SJCRH30 (cell line): ENCODE measurements around the gene KLLN. TPM values are rescaled to one million over a fixed set of nuclear protein-coding genes. Genes with fewer than 3 reads are reported as not detected.
A peak's percentile ranks its signal among the peaks of the same experiment; 100 is the strongest.
"Not testable (repeated sequence)": the region's sequence is repeated elsewhere in the genome, so short reads cannot be mapped to it uniquely, and the experiment has no call there.

Experiments used
- DNase-seq, 2 experiments: peaks; one replicate each; pipeline ENCODE4 v3.0.0-alpha.2; 2015 to 2020
- H3K27ac ChIP-seq: fragments of 250-450 bp; sonication (Bioruptor Pico); 2 replicates; pipeline ENCODE4 v1.5.1; 2020; ENCODE audit warnings: mild to moderate bottlenecking, moderate library complexity
- H3K27me3 ChIP-seq: fragments of 250-450 bp; sonication (Bioruptor Pico); 2 replicates; pipeline ENCODE4 v1.5.1; 2020; ENCODE audit warnings: mild to moderate bottlenecking, moderate library complexity
- H3K36me3 ChIP-seq: fragments of 250-450 bp; sonication (Bioruptor Pico); 2 replicates; pipeline ENCODE4 v1.5.1; 2020; ENCODE audit warnings: mild to moderate bottlenecking, moderate library complexity
- H3K4me1 ChIP-seq: fragments of 250-450 bp; sonication (Bioruptor Pico); 2 replicates; pipeline ENCODE4 v1.5.1; 2020; ENCODE audit warnings: mild to moderate bottlenecking, moderate library complexity
- H3K4me3 ChIP-seq: fragments of 250-450 bp; sonication (Bioruptor Pico); 2 replicates; pipeline ENCODE4 v1.5.1; 2020; ENCODE audit warnings: mild to moderate bottlenecking, moderate library complexity
- H3K9me3 ChIP-seq: fragments of 250-450 bp; sonication (Bioruptor Pico); replicated peaks from 2 replicates; pipeline ENCODE4 v1.5.1; 2020; ENCODE audit warnings: mild to moderate bottlenecking, moderate library complexity
- total RNA-seq: library from RNA; depleted of rRNA; stranded (reverse); fragments of >200 nt; shearing (Covaris generic); gene quantifications from 2 replicates; pipeline ENCODE4 v1.2.3, GENCODE V29; 2014

KLLN gene
- total RNA-seq, 1 experiment from 2014 or later = 0.02 TPM

DNA sequence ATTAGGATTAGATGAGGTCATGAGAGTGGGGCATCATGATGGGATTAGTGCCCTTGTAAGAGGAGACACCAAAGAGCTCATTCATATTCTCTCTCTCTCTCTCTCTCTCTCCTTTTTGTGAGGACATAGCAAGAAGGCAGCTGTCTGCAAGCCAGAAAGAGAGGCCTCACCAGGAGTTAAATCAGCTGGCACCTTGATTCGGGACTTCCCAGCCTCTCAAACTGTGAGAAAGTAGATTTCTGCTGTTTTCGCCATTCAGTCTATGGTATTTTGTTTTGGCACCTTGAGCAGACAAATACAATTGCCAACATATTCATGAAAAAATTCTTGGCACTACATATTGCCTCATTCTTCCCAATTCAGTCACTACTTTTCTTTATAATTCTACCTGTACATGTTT lies 24.7 kb downstream of the KLLN start:
- H3K4me3 ChIP-seq = no peak overlapping the region

DNA sequence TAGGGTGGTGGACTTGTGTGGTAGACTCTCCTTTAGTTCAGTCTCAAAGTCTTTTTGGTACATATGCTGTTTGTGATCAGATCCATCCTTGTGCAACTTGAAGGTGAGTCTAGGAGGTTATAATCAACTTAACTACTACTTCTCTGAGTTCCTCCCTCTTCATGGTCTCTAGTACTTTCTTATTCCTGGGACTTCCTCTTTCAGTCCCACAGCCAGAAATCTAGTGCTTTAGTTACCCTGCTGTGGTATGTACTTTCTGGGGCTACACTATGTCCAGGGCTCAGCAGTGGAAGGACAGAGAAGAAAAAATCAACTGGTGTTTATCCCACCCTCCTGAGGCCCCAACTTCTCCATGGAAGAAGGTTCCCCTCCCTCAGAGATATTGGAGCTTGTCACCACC lies 25.9 kb downstream of the KLLN start:
- no peaks in the 10 kb centered on the region for H3K9me3 ChIP-seq
- H3K36me3 ChIP-seq = no peaks in the 10 kb centered on the region
- no peaks in the 10 kb centered on the region for H3K4me1 ChIP-seq
- H3K27me3 ChIP-seq = no peaks in the 10 kb centered on the region
- no peak overlapping the region for H3K4me3 ChIP-seq
- DNase-seq = no peak
- no peak overlapping the region for H3K27ac ChIP-seq

More for the DNA sequence above, 24.7 kb downstream of the KLLN start:
- no peak overlapping the region for H3K27ac ChIP-seq
- DNase-seq = no peak
- H3K9me3 ChIP-seq = no peaks in the 10 kb centered on the region
- no peaks in the 10 kb centered on the region for H3K36me3 ChIP-seq
- no peaks in the 10 kb centered on the region for H3K27me3 ChIP-seq
- H3K4me1 ChIP-seq = no peaks in the 10 kb centered on the region

DNA sequence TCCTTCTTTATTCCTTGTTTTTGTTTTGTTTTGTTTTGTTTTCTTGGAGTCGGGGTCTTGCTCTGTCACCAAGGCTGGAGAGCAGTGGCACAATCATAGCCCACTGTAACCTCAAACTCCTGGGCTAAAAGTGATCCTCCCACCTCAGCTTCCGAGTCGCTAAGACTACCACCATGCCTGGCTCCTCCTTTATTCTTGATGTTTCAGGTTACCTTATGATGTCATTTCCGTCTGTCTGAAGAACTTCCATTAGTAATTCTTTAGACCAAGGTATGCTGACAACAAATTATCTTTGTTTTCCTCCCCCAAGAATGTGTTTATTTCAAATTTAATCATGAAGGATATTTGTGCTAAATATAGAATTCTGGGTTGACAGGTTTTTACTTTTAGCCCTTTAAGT lies 27.2 kb downstream of the KLLN start:
- no peaks in the 10 kb centered on the region for H3K36me3 ChIP-seq
- no peak overlapping the region for H3K27ac ChIP-seq
- H3K4me1 ChIP-seq = no peaks in the 10 kb centered on the region
- H3K9me3 ChIP-seq = no peaks in the 10 kb centered on the region
- H3K4me3 ChIP-seq = no peak overlapping the region
- DNase-seq = no peak
- H3K27me3 ChIP-seq = no peaks in the 10 kb centered on the region

DNA sequence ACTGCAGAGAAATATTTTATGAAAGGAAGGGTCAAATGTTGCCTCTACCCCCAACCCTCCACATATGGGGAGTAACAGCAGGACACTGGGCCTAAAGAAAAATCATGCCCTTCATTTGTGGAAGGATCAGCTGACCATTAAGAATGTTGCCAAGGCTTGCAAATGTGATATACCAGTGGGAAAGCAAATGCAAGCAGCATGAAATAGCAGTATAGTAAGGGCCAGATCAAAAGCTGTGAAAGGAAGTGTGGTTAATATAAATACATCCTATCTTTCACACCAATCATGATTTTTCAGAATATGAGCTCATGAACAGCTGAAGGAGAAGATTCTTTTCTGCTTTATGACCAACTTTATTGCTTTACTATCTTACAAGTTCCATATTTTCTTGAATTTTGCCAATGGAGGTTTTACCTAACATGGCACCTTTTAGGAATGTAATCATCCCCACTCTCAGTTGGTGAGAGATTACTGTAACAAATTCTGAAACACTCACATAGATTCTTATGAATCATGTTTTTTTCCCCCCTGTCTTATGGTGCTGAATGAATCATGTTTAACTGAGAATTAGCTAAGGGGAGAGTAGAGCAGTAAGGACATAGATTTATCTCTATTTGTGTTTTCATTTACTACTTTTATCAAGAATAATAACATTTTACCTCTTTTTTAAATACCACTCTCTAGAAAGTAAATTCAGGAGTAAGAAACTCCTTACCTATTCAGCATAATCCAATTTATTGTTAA lies 33.2 kb downstream of the KLLN start:
- H3K4me1 ChIP-seq = no peaks in the 10 kb centered on the region
- H3K27me3 ChIP-seq = no peaks in the 10 kb centered on the region
- H3K4me3 ChIP-seq = no peak overlapping the region
- DNase-seq = no peak
- H3K27ac ChIP-seq = no peak overlapping the region
- no peaks in the 10 kb centered on the region for H3K9me3 ChIP-seq
- no peaks in the 10 kb centered on the region for H3K36me3 ChIP-seq

DNA sequence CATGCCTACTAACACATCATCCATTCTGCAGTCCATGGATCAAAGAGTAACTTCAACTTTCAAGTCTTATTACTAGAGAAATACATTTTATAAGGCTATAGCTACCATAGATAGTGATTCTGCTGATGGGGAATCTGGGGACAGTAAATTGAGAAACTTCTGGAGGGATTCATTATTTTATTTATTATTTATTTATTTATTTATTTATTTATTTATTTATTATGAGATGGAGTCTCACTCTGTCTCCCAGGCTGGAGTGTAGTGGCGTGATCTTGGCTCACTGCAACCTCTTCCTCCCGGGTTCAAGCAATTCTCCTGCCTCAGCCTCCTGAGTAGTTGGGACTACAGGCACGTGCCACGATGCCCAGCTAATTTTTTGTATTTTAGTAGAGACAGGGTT lies 34.3 kb downstream of the KLLN start:
- not testable (repeated sequence) for DNase-seq, H3K36me3 ChIP-seq, H3K4me1 ChIP-seq, H3K27me3 ChIP-seq, H3K9me3 ChIP-seq, H3K27ac ChIP-seq, H3K4me3 ChIP-seq

DNA sequence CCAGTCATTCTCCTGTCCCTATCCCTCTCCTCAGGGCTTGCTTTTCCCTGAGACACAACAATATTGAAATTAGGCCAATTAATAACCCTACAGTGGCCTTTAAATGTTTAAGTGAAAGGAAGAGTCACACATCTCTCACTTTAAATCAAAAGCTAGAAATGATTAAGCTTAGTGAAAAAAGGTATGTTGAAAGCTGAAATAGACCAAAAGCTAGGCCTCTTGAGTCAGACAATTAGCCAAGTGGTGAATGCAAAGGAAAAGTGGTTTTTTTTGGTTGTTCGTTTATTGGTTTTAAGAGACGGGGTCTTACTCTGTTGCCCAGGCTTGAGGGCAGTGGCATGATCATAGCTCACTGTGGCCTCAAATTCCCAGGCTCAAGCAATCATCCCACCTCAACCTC lies 35.7 kb downstream of the KLLN start:
- Histone ChIP-seq H3K9me3 (no peaks in the 10 kb centered on the region), H3K27me3 (no peaks in the 10 kb centered on the region), H3K27ac (no peak overlapping the region), H3K36me3 (no peaks in the 10 kb centered on the region), H3K4me3 (no peak overlapping the region), H3K4me1 (no peaks in the 10 kb centered on the region)
- DNase-seq = no peak

DNA sequence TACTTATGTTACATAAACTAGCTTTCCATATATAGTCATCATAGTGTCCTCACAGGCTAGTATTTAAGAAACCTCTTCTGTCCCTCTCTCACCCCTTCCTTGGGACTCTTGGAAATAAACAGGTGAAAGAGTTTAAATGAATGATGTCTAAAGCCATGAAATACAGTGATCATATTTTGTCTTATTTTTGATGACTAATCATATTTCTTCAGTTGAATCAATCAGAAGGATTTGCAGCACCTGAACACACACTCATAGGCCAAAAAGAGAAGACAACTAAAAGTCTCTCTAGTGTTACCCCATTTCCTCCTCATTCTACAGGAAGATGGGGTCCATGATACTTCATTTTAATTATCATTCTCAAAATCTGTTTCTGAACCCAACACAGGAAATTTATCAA lies 36.7 kb downstream of the KLLN start:
- no peak for DNase-seq
- no peaks in the 10 kb centered on the region for H3K9me3 ChIP-seq
- no peaks in the 10 kb centered on the region for H3K4me1 ChIP-seq
- no peak overlapping the region for H3K27ac ChIP-seq
- no peak overlapping the region for H3K4me3 ChIP-seq
- H3K27me3 ChIP-seq = no peaks in the 10 kb centered on the region
- H3K36me3 ChIP-seq = no peaks in the 10 kb centered on the region

DNA sequence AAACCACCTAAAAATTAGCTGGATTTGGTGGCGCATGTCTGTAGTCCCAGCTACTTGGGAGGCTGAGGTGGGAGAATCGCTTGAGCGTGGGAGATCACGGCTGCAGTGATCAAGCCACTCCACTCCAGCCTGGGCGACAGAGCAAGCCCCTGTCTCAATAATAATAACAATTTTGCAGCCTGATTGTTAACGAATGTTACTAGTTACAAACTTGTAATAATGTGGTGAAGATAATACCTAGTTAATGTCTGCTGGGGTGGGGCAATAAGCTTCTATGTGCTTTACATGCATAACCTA lies 44.1 kb downstream of the KLLN start:
- no peak overlapping the region for H3K27ac ChIP-seq
- H3K4me3 ChIP-seq = no peak overlapping the region

DNA sequence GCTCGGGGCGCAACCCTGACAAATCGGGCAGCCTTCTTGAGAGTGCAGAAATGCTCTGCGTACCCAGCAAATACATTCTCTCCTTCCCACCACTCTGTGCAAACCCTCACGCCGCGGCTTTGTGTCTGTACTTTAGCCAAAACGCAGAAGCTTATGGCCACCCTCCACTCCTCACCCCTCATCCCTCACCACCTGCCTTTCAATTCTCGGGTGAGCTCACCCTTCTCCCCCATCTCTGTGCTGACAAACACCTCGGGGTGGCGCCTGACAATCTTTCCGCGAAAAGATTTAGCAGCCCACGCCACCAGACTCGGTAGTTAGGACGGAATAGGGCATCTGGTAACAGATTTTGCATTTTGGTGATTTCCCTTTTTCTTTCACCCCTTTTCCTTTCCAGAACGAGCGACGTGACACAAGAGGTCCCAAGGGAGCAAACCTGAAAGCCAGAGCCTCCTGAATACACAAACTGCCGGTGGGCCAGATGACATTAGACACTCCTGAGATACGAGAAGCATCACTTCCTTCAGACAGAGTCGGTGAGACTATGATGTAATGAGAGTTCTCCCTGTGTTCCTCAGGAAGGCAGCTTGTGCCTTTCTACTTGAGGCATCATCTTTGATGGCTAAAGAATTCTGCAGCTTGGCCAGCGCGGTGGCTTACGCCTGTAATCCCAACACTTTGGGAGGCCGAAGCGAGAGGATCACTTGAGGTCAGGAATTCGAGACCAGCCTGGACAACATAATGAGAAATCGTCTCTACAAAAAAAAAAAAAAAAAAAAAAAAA lies 44.6 kb downstream of the KLLN start:
- peak overlapping the region; percentile 86; the same call in 1 of the 2 replicates for H3K27ac ChIP-seq
- H3K9me3 ChIP-seq = no peaks in the 10 kb centered on the region
- DNase-seq = no peak
- peaks cover 4% of the 10 kb centered on the region; the same call in 1 of the 2 replicates for H3K4me1 ChIP-seq
- no peaks in the 10 kb centered on the region for H3K27me3 ChIP-seq
- H3K36me3 ChIP-seq = peaks cover 2% of the 10 kb centered on the region; the same call in 1 of the 2 replicates
- H3K4me3 ChIP-seq = peak overlapping the region; percentile 73

More for the DNA sequence above, 44.1 kb downstream of the KLLN start:
- DNase-seq = no peak
- Histone ChIP-seq H3K4me1 (peaks cover 4% of the 10 kb centered on the region; the same call in 1 of the 2 replicates), H3K27me3 (no peaks in the 10 kb centered on the region), H3K36me3 (peaks cover 2% of the 10 kb centered on the region; the same call in 1 of the 2 replicates), H3K9me3 (no peaks in the 10 kb centered on the region)

DNA sequence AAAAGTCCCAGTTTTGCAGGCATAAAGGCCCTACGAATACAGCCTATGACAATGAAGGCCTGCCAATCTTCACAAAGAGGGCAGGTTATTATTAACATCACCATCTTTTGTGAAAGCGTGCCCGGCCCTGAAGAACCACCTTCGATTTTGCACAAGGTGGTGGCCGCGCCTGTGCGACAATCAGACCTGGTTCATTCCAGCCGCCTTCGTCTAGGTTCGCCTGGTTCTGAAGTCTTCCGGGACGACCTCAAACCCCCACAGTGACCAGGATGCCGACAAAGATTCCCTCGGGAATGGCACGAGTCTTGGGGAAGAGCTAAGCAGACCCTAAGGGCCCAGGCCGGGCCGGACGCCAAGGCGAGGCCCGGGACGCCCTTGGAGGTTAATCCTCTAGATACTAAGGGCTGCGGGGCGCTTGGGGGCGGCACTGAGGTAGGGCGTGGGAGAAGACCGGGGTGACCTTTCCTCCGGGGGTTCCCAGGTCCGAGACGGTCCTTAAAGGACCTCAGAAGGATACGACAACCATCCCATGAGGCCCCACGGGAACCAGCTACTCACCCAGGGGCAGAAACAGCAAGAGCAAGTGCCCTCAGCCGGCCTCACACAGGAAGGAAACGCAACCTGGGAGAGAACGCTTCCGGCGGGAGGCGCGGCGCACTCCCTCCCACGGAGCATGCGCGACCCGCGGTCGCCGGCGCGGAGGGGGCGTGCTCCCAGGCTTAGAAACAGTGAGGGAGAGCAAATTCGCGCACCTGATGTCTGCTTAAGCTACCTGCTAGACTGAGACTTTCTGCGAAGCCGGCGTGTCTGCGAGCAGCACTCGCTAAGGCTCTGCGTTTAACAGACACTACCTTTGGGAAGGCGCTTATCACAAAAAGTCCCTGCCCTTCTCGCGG lies 45.5 kb downstream of the KLLN start, which contains the start of gene ATAD1:
TSS of gene ATAD1 (minus strand) at position 618 of the 896 bp plus-strand sequence. CDS start 3,627 bp downstream, outside the sequence.
- Histone ChIP-seq H3K4me3 (peak within 1 kb of the TSS; percentile 73), H3K27me3 (no peaks in the 10 kb centered on the region), H3K36me3 (peaks cover 4% of the 10 kb centered on the region; the same call in 1 of the 2 replicates), H3K27ac (peak within 1 kb of the TSS; percentile 86), H3K4me1 (peaks cover 4% of the 10 kb centered on the region; the same call in 1 of the 2 replicates), H3K9me3 (no peaks in the 10 kb centered on the region)
- DNase-seq = peak; percentile 82

DNA sequence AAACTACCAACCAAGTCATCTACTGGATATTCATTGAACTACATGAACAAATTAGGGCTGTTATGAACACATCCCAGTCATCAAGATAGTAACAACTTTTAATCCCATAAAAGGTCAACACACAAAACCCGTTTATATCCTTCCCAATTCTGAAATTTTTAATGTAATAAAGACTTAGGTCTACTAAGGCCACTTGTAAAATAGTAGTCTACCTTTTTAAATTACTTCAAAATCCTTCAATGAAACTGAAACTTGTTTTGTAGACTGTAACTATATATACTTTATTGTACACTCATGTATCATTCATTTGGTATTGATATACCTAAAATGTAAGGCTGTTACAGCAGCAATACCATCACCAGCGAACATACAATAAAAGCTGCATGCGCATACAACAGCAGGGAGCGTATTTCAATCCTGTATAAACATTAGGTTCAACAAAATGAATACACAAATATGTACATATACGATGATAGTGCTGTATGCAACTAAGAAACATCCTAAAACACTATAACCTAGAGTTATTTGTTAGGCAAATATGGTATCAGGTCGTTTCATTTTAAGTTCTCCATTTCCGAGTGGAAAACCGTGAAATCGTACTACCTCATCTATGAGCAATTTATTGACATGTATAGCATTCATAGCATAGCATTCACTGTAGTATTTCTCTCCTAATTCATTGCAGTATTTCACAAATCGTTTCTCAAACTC lies 46.3 kb downstream of the KLLN start:
- Histone ChIP-seq H3K27ac (peak overlapping the region; percentile 86), H3K27me3 (no peaks in the 10 kb centered on the region)
- DNase-seq = no peak

DNA sequence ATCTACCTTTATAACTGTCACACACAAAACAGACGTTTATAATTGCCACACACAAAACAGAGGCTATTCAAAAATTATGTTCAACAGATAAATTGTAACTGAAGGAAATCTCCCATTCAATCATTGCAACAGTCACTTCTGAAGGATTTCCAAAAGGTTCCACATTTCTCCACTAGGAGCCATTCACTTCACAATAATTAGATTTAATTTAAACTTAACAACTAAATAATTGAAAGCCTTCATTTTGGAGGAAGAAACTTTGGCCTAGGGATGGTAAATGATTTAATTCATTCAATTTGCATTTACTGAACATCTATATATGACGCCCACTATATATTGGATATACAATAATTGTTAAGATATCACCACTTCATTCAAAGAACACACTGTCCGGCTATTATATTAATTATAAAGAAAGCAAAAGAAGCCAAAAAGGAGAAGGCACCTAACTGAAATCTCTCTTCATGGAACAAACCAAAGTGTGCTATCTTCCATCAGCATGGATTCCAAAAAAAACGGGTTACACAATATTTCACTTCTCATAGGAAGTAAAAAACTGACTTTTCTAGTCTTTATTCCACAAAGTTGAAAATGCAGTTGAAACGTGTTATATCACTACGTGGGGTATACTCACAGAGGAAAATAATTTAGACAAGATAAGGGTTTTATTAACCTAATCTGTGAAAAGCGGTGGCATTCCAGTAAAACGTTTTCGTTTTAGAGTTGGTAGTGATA lies 47.0 kb downstream of the KLLN start:
- no peak for DNase-seq
- Histone ChIP-seq H3K27ac (no peak overlapping the region), H3K27me3 (no peaks in the 10 kb centered on the region), H3K4me1 (peaks cover 4% of the 10 kb centered on the region; the same call in 1 of the 2 replicates), H3K36me3 (peaks cover 15% of the 10 kb centered on the region; the same call in 1 of the 2 replicates), H3K4me3 (peak overlapping the region; percentile 73), H3K9me3 (no peaks in the 10 kb centered on the region)

More for the DNA sequence above, 46.3 kb downstream of the KLLN start:
- no peaks in the 10 kb centered on the region for H3K9me3 ChIP-seq
- H3K36me3 ChIP-seq = peaks cover 10% of the 10 kb centered on the region; the same call in 1 of the 2 replicates
- H3K4me3 ChIP-seq = peak overlapping the region; percentile 73
- peaks cover 4% of the 10 kb centered on the region; the same call in 1 of the 2 replicates for H3K4me1 ChIP-seq
